Spinal cord (tissue), 10 donors: Measurements from ENCODE around the gene TRIM4. TPM values are rescaled to one million over a fixed set of nuclear protein-coding genes. Genes with fewer than 3 reads are reported as not detected.

Experiments used
- DNase-seq, 6 donors: peaks; one replicate each; pipeline versions ENCODE4 v3.0.0 to v3.0.0-alpha.2; 2013 to 2015; ENCODE audit warnings: low spot score in 6 of 6, low read depth in 4 of 6
- H3K27ac ChIP-seq: one replicate; pipeline ENCODE4 v1.5.1; 2013; ENCODE audit warnings: low read depth, low read length, control low read depth
- H3K27me3 ChIP-seq: one replicate; pipeline ENCODE4 v1.6.1; 2013; ENCODE audit warnings: low read length; ENCODE audit not compliant: control insufficient read depth, insufficient read depth
- H3K36me3 ChIP-seq: one replicate; pipeline ENCODE4 v1.6.1; 2013; ENCODE audit warnings: low read length; ENCODE audit not compliant: control insufficient read depth, insufficient read depth
- H3K4me1 ChIP-seq: one replicate; pipeline ENCODE4 v1.6.1; 2013; ENCODE audit warnings: low read length; ENCODE audit not compliant: control insufficient read depth, insufficient read depth
- H3K4me3 ChIP-seq: one replicate; pipeline ENCODE4 v1.5.1; 2013; ENCODE audit warnings: low read depth, low read length, control low read depth
- H3K9me3 ChIP-seq: one replicate; pipeline ENCODE4 v1.6.1; 2013; ENCODE audit warnings: low read length; ENCODE audit not compliant: control insufficient read depth, insufficient read depth
- WGBS: methylation state at CpG from one replicate; pipeline ENCODE4 v1.1.5; 2013; ENCODE audit warnings: missing lambda C conversion rate; ENCODE audit not compliant: insufficient coverage; 5-methylcytosine and 5-hydroxymethylcytosine counted together
- polyA plus RNA-seq, 2 donors: library from polyadenylated mRNA; unstranded; fragments of 120-200 nt; gene quantifications; one replicate each; pipeline ENCODE4 v1.2.1, GENCODE V29; 2013; ENCODE audit not compliant: insufficient read length in 2 of 2
- total RNA-seq, 2 donors: library from RNA; depleted of rRNA in 1 of 2; stranded (reverse); fragments of 120-200 nt in 1 of 2; fragments of >200 nt in 1 of 2; gene quantifications; one replicate each; pipeline versions ENCODE4 v1.2.3 to v1.2.4, GENCODE V29; 2013 to 2014
- donor health status: healthy.

TRIM4 gene
- total and polyA plus RNA-seq, 4 donors, result 16.7 to 32.5 (median 18.8) TPM

GRCh38 chr7:99926321-99926720 is 7.0 kb upstream of the TRIM4 start:
- H3K9me3 ChIP-seq, result no peaks in the 10 kb centered on the region
- H3K4me3 ChIP-seq, result no peak overlapping the region
- peaks cover 6% of the 10 kb centered on the region for H3K4me1 ChIP-seq
- H3K36me3 ChIP-seq, result no peaks in the 10 kb centered on the region
- H3K27ac ChIP-seq, result no peak overlapping the region
- no peak for DNase-seq
- H3K27me3 ChIP-seq, result no peaks in the 10 kb centered on the region

GRCh38 chr7:99923200-99923599 is 3.9 kb upstream of the TRIM4 start:
- no peaks in the 10 kb centered on the region for H3K27me3 ChIP-seq
- H3K9me3 ChIP-seq, result no peaks in the 10 kb centered on the region
- no peak for DNase-seq
- H3K4me1 ChIP-seq, result peaks cover 5% of the 10 kb centered on the region
- WGBS, result 100% methylated on average over 2 of the region's 3 CpGs
- no peak overlapping the region for H3K4me3 ChIP-seq
- no peaks in the 10 kb centered on the region for H3K36me3 ChIP-seq
- no peak overlapping the region for H3K27ac ChIP-seq

GRCh38 chr7:99920149-99920548 is 819 bp upstream of the TRIM4 start:
- Histone ChIP-seq H3K27ac (peak overlapping the region; percentile 89), H3K4me3 (peak overlapping the region; percentile 86)

GRCh38 chr7:99919814-99920112 is 433 bp upstream of the TRIM4 start:
- H3K27me3 ChIP-seq, result no peaks in the 10 kb centered on the region
- 55% methylated on average over 4 of the region's 4 CpGs for WGBS
- H3K36me3 ChIP-seq, result peaks cover 16% of the 10 kb centered on the region
- peak overlapping the region; percentile 89 for H3K27ac ChIP-seq
- peak overlapping the region; percentile 86 for H3K4me3 ChIP-seq
- no peak for DNase-seq
- no peaks in the 10 kb centered on the region for H3K9me3 ChIP-seq
- peaks cover 11% of the 10 kb centered on the region for H3K4me1 ChIP-seq

More at GRCh38 chr7:99920149-99920548, 819 bp upstream of the TRIM4 start:
- Histone ChIP-seq H3K27me3 (no peaks in the 10 kb centered on the region), H3K9me3 (no peaks in the 10 kb centered on the region), H3K4me1 (peaks cover 11% of the 10 kb centered on the region), H3K36me3 (peaks cover 13% of the 10 kb centered on the region)
- WGBS, result 100% methylated on average over 2 of the region's 3 CpGs
- no peak for DNase-seq

- Histone ChIP-seq H3K4me1 (no peaks in the 10 kb centered on the region), H3K27ac (no peak overlapping the region), H3K27me3 (no peaks in the 10 kb centered on the region), H3K4me3 (no peak overlapping the region), H3K36me3 (peaks cover 37% of the 10 kb centered on the region), H3K9me3 (no peaks in the 10 kb centered on the region)
- no peak for DNase-seq
- 100% methylated on average over 1 of the region's 2 CpGs for WGBS
Observed at GRCh38 chr7:99910976-99911375, 8.4 kb downstream of the TRIM4 start.

- WGBS, result 98% methylated on average over 10 of the region's 10 CpGs
- Histone ChIP-seq H3K27me3 (no peaks in the 10 kb centered on the region), H3K9me3 (no peaks in the 10 kb centered on the region), H3K4me1 (no peaks in the 10 kb centered on the region), H3K36me3 (peaks cover 40% of the 10 kb centered on the region), H3K27ac (no peak overlapping the region), H3K4me3 (no peak overlapping the region)
- no peak for DNase-seq
Observed at GRCh38 chr7:99901581-99901980, 17.7 kb downstream of the TRIM4 start.

GRCh38 chr7:99899830-99900519 is 19.4 kb downstream of the TRIM4 start:
- H3K4me1 ChIP-seq, result no peaks in the 10 kb centered on the region
- WGBS, result 97% methylated on average over 3 of the region's 6 CpGs
- no peak overlapping the region for H3K27ac ChIP-seq
- no peaks in the 10 kb centered on the region for H3K9me3 ChIP-seq
- peaks cover 31% of the 10 kb centered on the region for H3K36me3 ChIP-seq
- no peak for DNase-seq
- H3K27me3 ChIP-seq, result no peaks in the 10 kb centered on the region
- no peak overlapping the region for H3K4me3 ChIP-seq

- H3K36me3 ChIP-seq, result peaks cover 24% of the 10 kb centered on the region
- no peak for DNase-seq
- 73% methylated on average over 2 of the region's 3 CpGs for WGBS
Observed at GRCh38 chr7:99898836-99899235, 20.5 kb downstream of the TRIM4 start.

GRCh38 chr7:99898023-99898357 is 21.3 kb downstream of the TRIM4 start:
- H3K27me3 ChIP-seq, result no peaks in the 10 kb centered on the region
- no peak for DNase-seq
- no peak overlapping the region for H3K27ac ChIP-seq
- no peaks in the 10 kb centered on the region for H3K4me1 ChIP-seq
- H3K4me3 ChIP-seq, result no peak overlapping the region
- WGBS, result no CpG with 5 or more reads among the region's 2 CpGs
- H3K9me3 ChIP-seq, result no peaks in the 10 kb centered on the region
- peaks cover 17% of the 10 kb centered on the region for H3K36me3 ChIP-seq

More at GRCh38 chr7:99898836-99899235, 20.5 kb downstream of the TRIM4 start:
- no peak overlapping the region for H3K4me3 ChIP-seq
- H3K4me1 ChIP-seq, result no peaks in the 10 kb centered on the region
- no peaks in the 10 kb centered on the region for H3K9me3 ChIP-seq
- no peaks in the 10 kb centered on the region for H3K27me3 ChIP-seq
- H3K27ac ChIP-seq, result no peak overlapping the region

- H3K27me3 ChIP-seq, result no peaks in the 10 kb centered on the region
- H3K27ac ChIP-seq, result no peak overlapping the region
- no peaks in the 10 kb centered on the region for H3K9me3 ChIP-seq
- no peak for DNase-seq
- peaks cover 17% of the 10 kb centered on the region for H3K36me3 ChIP-seq
- WGBS, result 89% methylated on average over 2 of the region's 6 CpGs
- no peak overlapping the region for H3K4me3 ChIP-seq
- H3K4me1 ChIP-seq, result no peaks in the 10 kb centered on the region
Observed at GRCh38 chr7:99897322-99898022, 21.9 kb downstream of the TRIM4 start.
